CD4-positive, alpha-beta T cell treated with Interferon gamma for 1 hour (primary cell): ENCODE measurements around the gene ZSCAN5A.
"Not testable (repeated sequence)": the region's sequence is repeated elsewhere in the genome, so short reads cannot be mapped to it uniquely, and the experiment has no call there.

Source experiments
- DNase-seq: peaks from one replicate; pipeline ENCODE4 v3.0.0-alpha.2; 2020

Gene ZSCAN5A, protein sequence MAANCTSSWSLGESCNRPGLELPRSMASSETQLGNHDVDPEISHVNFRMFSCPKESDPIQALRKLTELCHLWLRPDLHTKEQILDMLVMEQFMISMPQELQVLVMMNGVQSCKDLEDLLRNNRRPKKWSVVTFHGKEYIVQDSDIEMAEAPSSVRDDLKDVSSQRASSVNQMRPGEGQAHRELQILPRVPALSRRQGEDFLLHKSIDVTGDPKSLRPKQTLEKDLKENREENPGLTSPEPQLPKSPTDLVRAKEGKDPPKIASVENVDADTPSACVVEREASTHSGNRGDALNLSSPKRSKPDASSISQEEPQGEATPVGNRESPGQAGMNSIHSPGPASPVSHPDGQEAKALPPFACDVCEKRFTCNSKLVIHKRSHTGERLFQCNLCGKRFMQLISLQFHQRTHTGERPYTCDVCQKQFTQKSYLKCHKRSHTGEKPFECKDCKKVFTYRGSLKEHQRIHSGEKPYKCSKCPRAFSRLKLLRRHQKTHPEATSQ

GRCh38 chr19:56314381-56315076 lies at the start of gene ZSCAN5A:
TSS of gene ZSCAN5A (minus strand) at chr19:56314839. CDS start at chr19:56225046, 89,793 bp downstream.
- DNase-seq = peak; percentile 96

- no peak for DNase-seq
Observed at GRCh38 chr19:56360841-56361240, 46.2 kb upstream of the ZSCAN5A start.

GRCh38 chr19:56356944-56357343 lies 42.3 kb upstream of the ZSCAN5A start:
- no peak for DNase-seq

DNA sequence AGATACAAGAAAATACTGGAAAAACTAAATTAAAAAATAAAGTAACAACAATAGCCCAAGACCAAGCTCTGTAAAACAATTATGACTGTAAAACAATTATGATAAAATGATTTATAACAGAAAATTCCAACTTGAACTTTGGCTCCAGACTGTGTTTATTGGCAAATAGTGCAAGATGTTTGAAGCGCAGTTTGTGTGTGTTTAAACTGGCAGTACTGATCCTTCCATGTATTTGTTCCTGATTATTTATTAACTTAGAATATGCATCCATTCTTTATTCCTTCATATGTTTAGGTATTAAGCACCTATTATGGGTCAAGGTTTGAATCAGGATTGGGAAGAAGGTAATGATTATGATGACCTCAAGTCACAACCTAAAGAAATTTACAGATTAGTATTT lies 40.9 kb upstream of the ZSCAN5A start:
- DNase-seq = no peak

DNA sequence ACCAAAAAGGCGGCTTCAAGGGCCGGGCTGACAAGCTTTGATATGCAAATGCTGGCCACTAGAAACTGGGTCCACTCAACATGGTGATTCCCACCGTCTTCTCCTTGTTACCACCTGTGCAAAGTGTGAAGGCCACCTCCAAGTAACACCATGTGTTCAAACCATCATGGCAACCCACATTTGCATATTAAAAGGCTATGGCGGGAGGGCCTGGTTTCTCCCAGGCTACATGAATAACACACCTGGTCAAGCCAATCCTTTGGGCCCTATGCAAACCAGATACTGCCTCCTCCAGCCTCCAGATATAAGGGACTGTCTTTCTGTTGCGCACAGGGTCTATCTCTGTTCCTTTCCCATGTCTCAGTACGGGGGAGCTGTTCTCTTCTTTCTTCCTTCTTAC lies 36.6 kb upstream of the ZSCAN5A start:
- no peak for DNase-seq

GRCh38 chr19:56350416-56351045 lies 35.9 kb upstream of the ZSCAN5A start:
- peak; percentile 4 for DNase-seq

GRCh38 chr19:56348289-56348877 lies 33.7 kb upstream of the ZSCAN5A start:
- no peak for DNase-seq

DNA sequence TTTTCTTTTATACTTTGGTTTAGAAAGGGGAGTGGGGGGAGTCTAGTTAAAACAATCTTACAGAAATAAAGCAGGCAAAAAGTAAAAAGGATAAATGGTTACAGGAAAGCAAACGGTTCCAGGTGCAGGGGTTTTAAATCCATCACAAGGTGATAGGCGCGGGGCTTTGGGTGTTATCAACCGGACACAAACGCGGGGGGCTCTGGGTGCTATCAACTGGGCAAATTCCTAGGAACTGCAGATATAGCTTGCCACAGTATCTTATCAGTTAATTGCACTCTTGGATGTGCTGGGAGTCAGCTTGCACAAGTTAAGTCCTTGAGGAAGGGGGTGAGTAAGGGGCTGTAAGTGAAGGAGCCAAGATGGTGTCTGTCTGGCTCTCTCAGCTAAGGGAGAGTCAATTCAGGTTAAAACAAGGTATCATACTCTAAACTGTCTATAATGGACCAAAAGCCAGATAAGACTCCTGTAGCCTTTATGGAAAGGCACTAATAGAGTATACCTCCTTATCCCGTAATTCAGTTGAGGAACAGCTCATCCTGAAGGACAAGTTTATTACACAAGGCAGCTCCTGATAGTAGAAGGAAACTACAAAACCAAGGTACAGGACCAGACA lies 32.6 kb upstream of the ZSCAN5A start:
- no peak for DNase-seq

DNA sequence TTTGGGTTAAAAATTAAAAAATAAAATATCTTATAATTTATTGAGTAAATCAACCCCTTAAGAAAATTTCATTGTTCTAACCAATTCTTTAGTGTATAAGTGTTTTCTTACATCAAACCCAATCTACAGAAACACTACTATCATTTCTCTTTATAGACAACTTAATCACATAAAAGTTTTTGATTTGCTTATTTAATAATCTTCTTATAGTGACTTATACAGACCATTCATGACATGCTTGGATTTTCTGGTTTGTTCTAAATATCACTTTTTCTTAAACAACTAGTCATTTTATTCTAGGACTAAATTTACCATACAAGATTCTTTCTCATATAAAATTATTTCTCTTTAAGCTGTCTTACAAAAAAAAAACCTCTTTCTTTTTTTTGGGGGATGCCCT lies 27.3 kb upstream of the ZSCAN5A start:
- no peak for DNase-seq

- not testable (repeated sequence) for DNase-seq
Observed at GRCh38 chr19:56339031-56339430, 24.4 kb upstream of the ZSCAN5A start.

DNA sequence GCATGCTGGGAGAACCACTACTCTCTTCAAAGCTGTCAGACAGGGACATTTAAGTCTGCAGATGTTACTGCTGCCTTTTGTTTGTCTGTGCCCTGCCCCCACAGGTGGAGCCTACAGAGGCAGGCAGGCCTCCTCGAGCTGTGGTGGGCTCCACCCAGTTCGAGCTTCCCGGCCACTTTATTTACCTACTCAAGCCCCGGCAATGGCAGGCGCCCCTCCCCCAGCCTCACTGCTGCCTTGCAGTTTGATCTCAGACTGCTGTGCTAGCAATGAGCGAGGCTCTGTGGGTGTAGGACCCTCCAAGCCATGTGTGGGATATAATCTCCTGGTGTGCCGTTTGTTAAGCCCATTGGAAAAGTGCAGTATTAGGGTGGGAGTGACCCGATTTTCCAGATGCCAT lies 22.4 kb upstream of the ZSCAN5A start:
- DNase-seq = not testable (repeated sequence)

DNA sequence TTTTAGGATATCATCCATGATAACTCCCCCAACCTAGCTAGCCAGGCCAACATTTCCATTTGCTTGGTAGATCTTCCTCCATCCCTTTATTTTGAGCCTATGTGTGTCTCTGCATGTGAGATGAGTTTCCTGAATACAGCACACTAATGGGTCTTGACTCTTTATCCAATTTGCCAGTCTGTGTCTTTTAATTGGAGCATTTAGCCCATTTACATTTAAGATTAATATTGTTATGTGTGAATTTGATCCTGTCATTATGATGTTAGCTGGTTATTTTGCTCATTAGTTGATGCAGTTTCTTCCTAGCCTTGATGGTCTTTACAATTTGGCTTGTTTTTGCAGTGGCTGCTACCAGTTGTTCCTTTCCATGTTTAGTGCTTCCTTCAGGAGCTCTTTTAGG lies 20.7 kb upstream of the ZSCAN5A start:
- not testable (repeated sequence) for DNase-seq

- DNase-seq = peak; percentile 28
Observed at GRCh38 chr19:56333506-56333905, 18.9 kb upstream of the ZSCAN5A start.

DNA sequence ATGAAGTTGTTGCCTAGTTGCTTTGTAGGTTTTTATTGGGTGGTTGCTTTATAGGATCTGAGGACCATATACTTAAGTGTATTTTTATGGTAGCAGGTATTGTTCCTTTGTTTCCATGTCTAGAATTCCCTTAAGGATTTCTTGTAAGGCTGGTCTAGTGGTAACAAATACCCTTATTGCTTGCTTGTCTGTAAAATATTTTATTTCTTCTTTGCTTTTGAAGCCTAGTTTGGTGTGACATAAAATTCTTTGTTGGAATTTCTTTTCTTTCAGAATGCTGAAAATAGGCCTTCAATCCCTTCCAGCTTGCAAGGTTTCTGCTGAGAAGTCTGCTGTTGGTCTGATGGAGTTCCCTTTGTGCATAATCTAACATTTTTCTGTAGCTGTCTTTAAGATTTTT lies 18.1 kb upstream of the ZSCAN5A start:
- no peak for DNase-seq

GRCh38 chr19:56324436-56324835 lies 9.8 kb upstream of the ZSCAN5A start:
- DNase-seq = no peak

DNA sequence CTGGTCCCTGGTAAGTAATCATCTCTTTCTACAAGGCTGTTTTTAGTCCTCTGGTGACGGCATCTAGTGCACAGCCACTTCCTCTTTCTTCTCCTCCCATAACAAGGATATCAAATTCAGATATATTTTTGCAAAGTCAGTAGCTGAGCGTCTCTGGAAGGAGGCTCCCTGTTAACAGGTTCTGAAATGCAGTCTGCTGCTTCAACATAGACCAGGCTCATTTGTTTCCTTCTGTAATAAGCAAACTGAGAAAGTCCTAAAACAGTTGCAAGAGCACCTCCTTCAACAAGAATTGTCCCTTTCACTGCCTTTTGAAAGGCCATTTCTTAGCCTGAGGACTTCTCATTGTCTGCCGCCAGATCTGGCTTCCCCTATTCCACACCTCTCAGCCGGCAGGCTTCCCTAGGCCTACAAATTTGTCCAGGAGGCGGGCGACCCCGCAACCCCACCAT lies 7.4 kb upstream of the ZSCAN5A start:
- peak; percentile 9 for DNase-seq

- no peak for DNase-seq
Observed at GRCh38 chr19:56321254-56321988, 6.8 kb upstream of the ZSCAN5A start.

GRCh38 chr19:56319991-56320390 lies 5.4 kb upstream of the ZSCAN5A start:
- peak; percentile 8 for DNase-seq

DNA sequence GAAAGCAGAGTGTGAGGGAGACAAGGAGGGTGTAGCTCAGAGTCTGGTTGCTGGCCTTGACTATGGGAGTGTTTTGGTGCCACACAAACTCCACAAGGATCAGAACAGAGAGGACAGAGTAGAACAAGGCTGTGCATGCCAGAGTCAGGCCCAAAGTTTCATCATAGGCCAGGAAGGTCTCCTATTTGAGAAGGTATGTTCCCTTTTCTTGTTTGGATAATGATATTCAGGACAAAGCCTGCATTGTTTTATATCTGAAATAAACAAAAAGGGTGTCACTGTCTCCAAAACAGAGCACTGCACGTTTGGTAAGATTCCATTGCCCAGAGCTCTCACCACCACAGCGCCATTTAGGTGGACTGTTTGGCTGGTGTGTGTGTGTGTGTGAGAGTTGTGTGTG lies 3.1 kb upstream of the ZSCAN5A start:
- no peak for DNase-seq

- no peak for DNase-seq
Observed at GRCh38 chr19:56316728-56317127, 2.1 kb upstream of the ZSCAN5A start.

DNA sequence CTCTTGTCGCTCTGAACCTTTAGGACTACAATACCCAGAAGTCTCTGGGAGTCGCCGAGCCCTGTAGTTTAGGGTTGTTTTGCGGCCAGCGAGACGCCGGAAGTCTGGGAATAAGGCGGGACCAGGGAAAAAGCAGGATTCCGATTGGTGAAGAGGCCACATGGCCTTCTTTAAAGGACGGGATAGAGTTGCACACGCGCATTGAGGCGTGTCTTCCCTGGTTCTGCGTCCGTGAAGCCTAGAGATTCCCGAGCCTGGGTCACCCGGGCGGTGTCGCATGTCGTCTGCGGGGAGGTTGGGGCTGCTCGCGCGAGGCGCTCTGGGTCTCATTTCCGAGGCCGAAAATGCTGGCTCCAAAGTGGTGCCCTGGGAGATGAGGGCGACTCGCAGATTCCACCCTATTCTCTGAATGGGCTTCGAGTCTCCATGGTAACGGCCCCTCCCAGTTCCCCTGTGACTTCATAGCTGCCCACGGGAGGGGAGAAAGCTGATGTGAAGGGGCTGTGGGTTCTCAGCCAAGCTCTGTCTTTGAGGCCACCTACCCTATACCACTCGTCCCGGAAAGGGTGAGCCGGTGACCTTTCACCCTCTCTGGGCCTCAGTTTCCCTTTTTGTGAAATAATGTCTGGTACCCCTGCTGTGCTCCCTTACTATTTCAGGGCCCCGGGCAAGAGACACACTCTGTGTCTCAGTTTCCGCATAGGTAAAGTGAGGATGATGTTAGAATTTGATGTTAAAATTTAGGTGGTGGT lies 614 bp upstream of the ZSCAN5A start:
- DNase-seq = peak; percentile 94
